ENCODE results near the gene OR2W3. TPM values are rescaled to one million over a fixed set of nuclear protein-coding genes. Genes with fewer than 3 reads are reported as not detected.

OR2W3 gene
- total RNA-seq, 6 experiments from 2014 or later: 0.24 to 1.2 (median 0.43) TPM; not detected in 3

GRCh38 chr1:247905910-247906503 is 10.6 kb downstream of the OR2W3 start:
- H3K9me3 ChIP-seq: no peaks in the 10 kb centered on the region
- H3K27me3 ChIP-seq: no peaks in the 10 kb centered on the region
- WGBS (ENCODE audit: insufficient coverage, low coverage, low lambda C conversion rate, missing lambda C conversion rate): 34% methylated on average over 8 of the region's 9 CpGs
- no peaks in the 10 kb centered on the region for H3K4me1 ChIP-seq
- ATAC-seq (no peak), DNase-seq (no peak)
- no peak overlapping the region for H3K4me3 ChIP-seq
- H3K27ac ChIP-seq: no peak overlapping the region
- intact Hi-C loops (cut with DNase I): no loop called here
- no peaks in the 10 kb centered on the region for H3K36me3 ChIP-seq
- TF ChIP-seq CTCF (IDR thresholded peaks at IDR 0.05): no peak
- TF ChIP-seq POLR2A (IDR thresholded peaks at IDR 0.05): no peak

- no peaks in the 10 kb centered on the region for H3K9me3 ChIP-seq
- DNase-seq: no peak
- intact Hi-C loops (cut with DNase I): no loop called here
- WGBS (ENCODE audit: insufficient coverage, low coverage, low lambda C conversion rate, missing lambda C conversion rate): 33% methylated on average over 7 of the region's 7 CpGs
- H3K27ac ChIP-seq: no peak overlapping the region
- H3K27me3 ChIP-seq: no peaks in the 10 kb centered on the region
- TF ChIP-seq POLR2A (IDR thresholded peaks at IDR 0.05): no peak
- TF ChIP-seq CTCF (IDR thresholded peaks at IDR 0.05): no peak
- no peaks in the 10 kb centered on the region for H3K36me3 ChIP-seq
- ATAC-seq: peak; percentile 55 to 72 (median 58)
- peak overlapping the region in 2 of 3 donors; percentile 1 to 14 for H3K4me3 ChIP-seq
- H3K4me1 ChIP-seq: no peaks in the 10 kb centered on the region
Observed at GRCh38 chr1:247906504-247907047, 11.2 kb downstream of the OR2W3 start.

GRCh38 chr1:247908766-247909165 is 13.4 kb downstream of the OR2W3 start:
- intact Hi-C loops (cut with DNase I): no loop called here
- H3K9me3 ChIP-seq: no peaks in the 10 kb centered on the region
- H3K4me1 ChIP-seq: no peaks in the 10 kb centered on the region
- no peak for ATAC-seq
- H3K36me3 ChIP-seq: no peaks in the 10 kb centered on the region
- H3K27me3 ChIP-seq: no peaks in the 10 kb centered on the region
- TF ChIP-seq CTCF (IDR thresholded peaks at IDR 0.05) (no peak), POLR2A (IDR thresholded peaks at IDR 0.05) (no peak)
- WGBS (ENCODE audit: insufficient coverage, low coverage, low lambda C conversion rate, missing lambda C conversion rate): 46% methylated on average over 5 of the region's 5 CpGs
- no peak for DNase-seq
- H3K4me3 ChIP-seq: no peak overlapping the region
- no peak overlapping the region for H3K27ac ChIP-seq

GRCh38 chr1:247913786-247914185 is 18.4 kb downstream of the OR2W3 start:
- no peak overlapping the region for H3K27ac ChIP-seq
- ATAC-seq (no peak), DNase-seq (no peak)
- WGBS (ENCODE audit: insufficient coverage, low coverage, low lambda C conversion rate, missing lambda C conversion rate): 79% methylated on average over 2 of the region's 2 CpGs
- H3K4me3 ChIP-seq: no peak overlapping the region
- H3K27me3 ChIP-seq: peaks cover 0 to 2% of the 10 kb centered on the region in 2 donors
- H3K36me3 ChIP-seq: no peaks in the 10 kb centered on the region
- H3K9me3 ChIP-seq: no peaks in the 10 kb centered on the region
- no peak for TF ChIP-seq CTCF (IDR thresholded peaks at IDR 0.05)
- no peaks in the 10 kb centered on the region for H3K4me1 ChIP-seq
- intact Hi-C loops (cut with DNase I): no loop called here
